Measurements from ENCODE around the gene PEX16.

PEX16 gene

GRCh38 chr11:45860348-45860747, 57.3 kb downstream of the PEX16 start:
- H3K4me1 Mint-ChIP-seq, result peaks cover 6% of the 10 kb centered on the region
- no peak overlapping the region for H3K4me3 Mint-ChIP-seq
- no peaks in the 10 kb centered on the region for H3K9me3 Mint-ChIP-seq
- ATAC-seq (no peak), DNase-seq (ENCODE audit: low spot score in 2 of 2) (no peak)
- H3K27ac Mint-ChIP-seq, result no peak overlapping the region
- peaks cover 83% of the 10 kb centered on the region for H3K36me3 Mint-ChIP-seq

Data from stimulated activated effector memory CD8-positive, alpha-beta T cell treated with anti-CD3 and anti-CD28 coated beads, Interleukin-12 subunit alpha, Interleukin-12 subunit beta, amount 100 ng/mL, for 72 hours (primary cell).